Brain microvascular endothelial cell (primary cell): ENCODE results near the gene FMNL1.
"Not testable (repeated sequence)": the region's sequence is repeated elsewhere in the genome, so short reads cannot be mapped to it uniquely, and the experiment has no call there.

Experiments
- DNase-seq: peaks from one replicate; pipeline ENCODE4 v3.0.0-alpha.2; 2020
- H3K27ac ChIP-seq: fragments of 250-450 bp; sonication (Bioruptor Pico); 2 replicates; pipeline ENCODE4 v1.5.1; 2020; ENCODE audit warnings: mild to moderate bottlenecking, moderate library complexity
- H3K27me3 ChIP-seq: fragments of 250-450 bp; sonication (Bioruptor Pico); replicated peaks from 2 replicates; pipeline ENCODE4 v1.5.1; 2020; ENCODE audit warnings: mild to moderate bottlenecking
- H3K36me3 ChIP-seq: fragments of 250-450 bp; sonication (Bioruptor Pico); replicated peaks from 2 replicates; pipeline ENCODE4 v1.5.1; 2020; ENCODE audit warnings: mild to moderate bottlenecking
- H3K4me3 ChIP-seq: 2 replicates; pipeline ENCODE4 v1.5.1; 2011; ENCODE audit warnings: low read depth, mild to moderate bottlenecking, control low read depth, low read length, moderate library complexity
- in situ Hi-C: cut with HindIII; loops from 2 replicates; pipeline ENCODE4 v1.10.0; 2017; ENCODE audit warnings: low sequenced_read_pairs, low pct_ligation_motif_present
- TF ChIP-seq, protein P1 (sequence below): IDR thresholded peaks from 2 replicates; pipeline ENCODE4 v1.5.1; 2011; ENCODE audit warnings: low read depth, mild to moderate bottlenecking, moderate library complexity, low read length, control low read depth, inconsistent platforms; ENCODE audit errors: missing control alignments

FMNL1 gene

DNA sequence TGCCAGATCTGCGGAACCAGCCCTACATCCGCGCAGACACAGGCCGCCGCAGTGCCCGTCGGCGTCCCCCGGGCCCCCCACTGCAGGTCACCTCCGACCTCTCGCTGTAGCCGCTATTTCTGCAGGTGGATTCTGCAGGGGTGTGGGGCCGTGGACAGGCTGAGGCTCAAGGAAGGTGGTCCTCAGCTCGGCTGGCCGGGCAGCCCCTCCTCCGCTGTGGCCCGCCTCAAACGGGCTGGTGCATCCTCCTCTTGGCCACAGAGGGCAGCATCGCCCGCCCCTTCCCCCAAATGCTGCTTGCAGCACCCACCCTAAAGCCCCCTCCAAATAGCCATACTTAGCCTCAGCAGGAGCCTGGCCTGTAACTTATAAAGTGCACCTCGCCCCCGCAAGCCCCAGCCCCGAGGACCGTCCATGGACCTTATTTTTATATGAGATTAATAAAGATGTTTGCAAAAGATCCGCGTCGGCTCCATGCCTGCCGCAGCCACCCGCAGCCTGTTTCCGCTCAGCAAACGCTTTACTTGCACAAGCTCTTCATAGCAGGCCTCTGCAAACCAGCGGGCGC lies 25.3 kb downstream of the FMNL1 start:
- no peak overlapping the region for H3K27ac ChIP-seq
- no peaks in the 10 kb centered on the region for H3K27me3 ChIP-seq
- in situ Hi-C loops: no loop called here
- peak overlapping the region; percentile 58 for H3K4me3 ChIP-seq
- no peaks in the 10 kb centered on the region for H3K36me3 ChIP-seq
- no peak for DNase-seq
- TF ChIP-seq, protein P1, sequence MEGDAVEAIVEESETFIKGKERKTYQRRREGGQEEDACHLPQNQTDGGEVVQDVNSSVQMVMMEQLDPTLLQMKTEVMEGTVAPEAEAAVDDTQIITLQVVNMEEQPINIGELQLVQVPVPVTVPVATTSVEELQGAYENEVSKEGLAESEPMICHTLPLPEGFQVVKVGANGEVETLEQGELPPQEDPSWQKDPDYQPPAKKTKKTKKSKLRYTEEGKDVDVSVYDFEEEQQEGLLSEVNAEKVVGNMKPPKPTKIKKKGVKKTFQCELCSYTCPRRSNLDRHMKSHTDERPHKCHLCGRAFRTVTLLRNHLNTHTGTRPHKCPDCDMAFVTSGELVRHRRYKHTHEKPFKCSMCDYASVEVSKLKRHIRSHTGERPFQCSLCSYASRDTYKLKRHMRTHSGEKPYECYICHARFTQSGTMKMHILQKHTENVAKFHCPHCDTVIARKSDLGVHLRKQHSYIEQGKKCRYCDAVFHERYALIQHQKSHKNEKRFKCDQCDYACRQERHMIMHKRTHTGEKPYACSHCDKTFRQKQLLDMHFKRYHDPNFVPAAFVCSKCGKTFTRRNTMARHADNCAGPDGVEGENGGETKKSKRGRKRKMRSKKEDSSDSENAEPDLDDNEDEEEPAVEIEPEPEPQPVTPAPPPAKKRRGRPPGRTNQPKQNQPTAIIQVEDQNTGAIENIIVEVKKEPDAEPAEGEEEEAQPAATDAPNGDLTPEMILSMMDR: peak; percentile 71

DNA sequence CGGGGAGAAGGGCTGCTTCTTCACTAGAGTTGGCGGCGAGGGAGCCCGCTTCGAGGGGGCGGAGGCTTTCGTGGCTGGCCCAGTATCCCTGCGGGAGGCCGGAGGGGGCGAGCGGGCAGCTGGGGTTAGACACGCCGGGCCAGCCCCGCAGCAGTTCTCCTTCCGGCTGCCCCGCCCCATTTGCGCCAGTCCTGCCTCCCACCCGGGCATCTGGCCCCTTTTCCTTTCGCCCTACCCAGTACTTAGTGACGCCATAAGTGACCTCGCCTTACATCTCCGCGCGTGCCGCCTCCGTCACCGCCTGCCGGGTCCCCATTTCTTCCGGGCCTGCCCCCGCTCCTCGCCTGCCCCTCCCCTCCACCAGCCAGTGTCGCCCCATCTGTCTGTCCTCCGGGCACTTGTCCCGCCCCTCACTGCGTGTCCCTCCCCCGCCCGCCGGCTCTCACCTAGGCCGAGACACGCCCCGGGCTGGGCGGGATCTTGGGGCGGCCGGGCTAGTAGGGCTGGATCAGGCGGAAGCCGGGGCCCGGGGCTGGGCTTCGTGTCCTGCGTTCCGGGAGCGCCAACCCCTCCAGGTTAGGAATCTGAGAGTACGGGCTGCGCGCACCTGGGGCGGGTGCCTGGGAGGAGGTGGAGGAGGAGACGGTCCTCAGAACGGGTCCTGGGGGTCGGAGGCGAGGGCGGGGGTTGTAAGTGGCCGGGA lies 25.9 kb downstream of the FMNL1 start:
- DNase-seq: peak; percentile 41
- TF ChIP-seq, protein P1: no peak
- in situ Hi-C loops: no loop called here
- no peaks in the 10 kb centered on the region for H3K36me3 ChIP-seq
- peak overlapping the region; percentile 58 for H3K4me3 ChIP-seq
- no peaks in the 10 kb centered on the region for H3K27me3 ChIP-seq
- H3K27ac ChIP-seq: no peak overlapping the region

DNA sequence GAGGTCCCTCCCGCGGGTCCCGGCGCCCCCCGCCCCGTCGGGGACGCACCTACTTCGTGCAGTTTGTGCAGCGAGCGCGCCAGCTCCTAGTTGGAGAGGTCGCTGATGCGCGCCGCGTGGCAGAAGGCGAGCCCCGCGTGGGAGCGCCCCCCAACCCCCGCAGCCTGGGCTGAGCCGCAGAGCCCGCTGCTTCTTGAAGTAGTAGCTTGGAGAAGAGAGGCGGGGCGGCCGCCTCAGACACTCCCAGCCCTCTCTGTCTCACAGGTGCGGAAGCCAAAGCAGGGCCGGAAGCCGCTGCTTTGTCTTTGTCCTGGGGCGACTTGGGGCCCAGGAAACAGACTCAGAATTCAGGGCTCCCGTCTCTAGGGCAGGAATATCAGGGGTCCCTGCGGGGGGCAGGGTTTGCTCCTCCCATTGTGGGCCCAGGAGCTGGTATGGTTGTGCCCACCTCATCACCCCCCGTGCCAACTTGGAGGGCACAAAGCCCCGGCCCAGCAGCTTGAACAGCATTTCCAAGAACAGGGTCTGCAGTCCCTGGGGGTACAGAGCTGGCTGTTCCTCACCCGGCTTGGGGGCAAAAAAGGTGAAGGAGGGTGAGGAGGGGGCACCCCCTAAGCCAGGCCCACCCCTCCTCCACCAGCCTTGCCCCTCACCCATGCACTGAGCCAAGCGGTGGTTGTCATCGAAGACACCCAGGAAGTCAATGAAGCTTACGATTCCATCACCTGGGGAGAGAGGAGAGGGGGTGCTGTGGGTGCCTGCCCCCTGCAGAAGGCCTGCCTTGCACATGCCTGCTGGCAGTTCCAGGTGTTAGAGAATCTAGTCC lies 26.7 kb downstream of the FMNL1 start:
- Histone ChIP-seq H3K4me3 (peak overlapping the region; percentile 58), H3K36me3 (no peaks in the 10 kb centered on the region), H3K27ac (no peak overlapping the region), H3K27me3 (no peaks in the 10 kb centered on the region)
- TF ChIP-seq, protein P1: no peak
- in situ Hi-C loops: no loop called here
- DNase-seq: no peak

DNA sequence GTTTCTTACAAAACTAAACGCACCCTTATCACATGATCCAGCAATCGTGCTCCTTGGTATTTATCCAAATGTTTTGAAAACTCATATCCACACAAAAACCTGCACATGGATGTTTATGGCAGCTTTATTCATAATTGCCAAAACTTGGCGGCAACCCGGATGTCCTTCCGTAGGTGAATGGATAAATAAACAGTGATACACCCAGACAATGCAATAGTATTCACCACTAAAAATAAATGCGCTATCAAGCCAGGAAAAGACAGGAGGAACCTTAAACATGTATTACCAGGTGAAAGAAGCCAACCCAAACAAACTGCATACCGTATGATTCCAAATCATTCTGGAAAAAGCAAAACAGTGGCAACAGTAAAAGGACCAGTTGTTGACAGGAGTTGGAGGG lies 30.2 kb downstream of the FMNL1 start:
- Histone ChIP-seq H3K4me3 (no peak overlapping the region), H3K36me3 (no peaks in the 10 kb centered on the region), H3K27me3 (no peaks in the 10 kb centered on the region), H3K27ac (no peak overlapping the region)
- TF ChIP-seq, protein P1: no peak
- DNase-seq: no peak
- in situ Hi-C loops: no loop called here

DNA sequence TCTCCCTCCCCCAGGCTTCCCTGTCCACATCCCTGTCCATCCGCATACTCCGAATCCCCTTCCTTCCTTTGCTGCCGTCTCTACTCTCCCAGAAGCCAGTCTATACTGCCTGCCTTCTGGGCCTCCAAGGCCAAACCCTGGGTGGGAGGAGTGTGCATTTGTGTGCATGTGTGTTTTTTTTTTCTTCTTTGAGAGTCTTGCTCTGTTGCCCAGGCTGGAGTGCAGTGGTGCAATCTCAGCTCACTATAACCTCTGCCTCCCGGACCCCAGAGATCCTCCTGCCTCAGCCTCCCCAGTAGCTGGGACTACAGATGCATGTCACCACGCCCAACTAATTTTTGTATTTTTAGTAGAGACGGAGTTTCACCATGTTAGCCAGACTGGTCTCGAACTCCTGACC lies 31.6 kb downstream of the FMNL1 start:
- H3K27me3 ChIP-seq, H3K4me3 ChIP-seq, H3K36me3 ChIP-seq, H3K27ac ChIP-seq, DNase-seq, in situ Hi-C loops: not testable (repeated sequence)

DNA sequence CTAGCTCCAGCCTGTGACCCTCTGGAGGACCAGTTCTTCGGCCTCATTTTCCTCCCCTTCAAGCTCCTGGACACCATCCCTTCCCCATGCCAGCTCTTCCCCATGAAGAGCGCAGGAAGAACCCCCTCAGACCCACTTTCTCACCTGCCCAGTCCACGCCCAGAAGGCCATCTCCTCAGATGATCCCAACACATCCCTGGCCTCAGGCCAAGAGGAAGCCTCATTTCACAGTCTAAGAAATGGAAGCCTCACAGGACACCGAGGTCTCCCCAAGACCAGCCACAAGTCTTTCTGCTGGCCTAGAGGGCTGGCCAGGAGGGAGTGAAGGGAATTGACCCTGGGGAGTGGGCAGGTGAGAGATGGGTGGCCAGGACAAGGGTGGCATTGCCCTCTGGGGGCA lies 32.2 kb downstream of the FMNL1 start:
- in situ Hi-C loops: no loop called here
- H3K27ac ChIP-seq: no peak overlapping the region

More for the DNA sequence above, 32.2 kb downstream of the FMNL1 start:
- Histone ChIP-seq H3K27me3 (no peaks in the 10 kb centered on the region), H3K4me3 (no peak overlapping the region), H3K36me3 (no peaks in the 10 kb centered on the region)
- TF ChIP-seq, protein P1: no peak
- DNase-seq: no peak
